HG03521 (cell line): Measurements from ENCODE around the gene CDH4.

Experiments used
- ATAC-seq: cut with Tn5 transposase; IDR thresholded peaks from one replicate; pipeline ENCODE4 v1.9.1; 2021; ENCODE audit warnings: mild to moderate bottlenecking, moderate library complexity; ENCODE audit not compliant: unreplicated experiment

The CDH4 gene

GRCh38 chr20:61819921-61820825, 568.1 kb downstream of the CDH4 start:
- no peak for ATAC-seq

GRCh38 chr20:61821735-61822134, 569.7 kb downstream of the CDH4 start:
- ATAC-seq: no peak

- ATAC-seq: no peak
Observed at GRCh38 chr20:61822396-61822795, 570.3 kb downstream of the CDH4 start.

GRCh38 chr20:61823242-61823641, 571.2 kb downstream of the CDH4 start:
- no peak for ATAC-seq

- ATAC-seq: no peak
Observed at GRCh38 chr20:61828891-61829290, 576.8 kb downstream of the CDH4 start.

GRCh38 chr20:61829526-61829925, 577.5 kb downstream of the CDH4 start:
- ATAC-seq: no peak

GRCh38 chr20:61830241-61830930, 578.3 kb downstream of the CDH4 start:
- no peak for ATAC-seq

GRCh38 chr20:61830991-61831390, 578.9 kb downstream of the CDH4 start:
- no peak for ATAC-seq

GRCh38 chr20:61832181-61832580, 580.1 kb downstream of the CDH4 start:
- ATAC-seq: no peak

- ATAC-seq: no peak
Observed at GRCh38 chr20:61833807-61834610, 581.9 kb downstream of the CDH4 start.

GRCh38 chr20:61835301-61835700, 583.2 kb downstream of the CDH4 start:
- ATAC-seq: no peak

- no peak for ATAC-seq
Observed at GRCh38 chr20:61835791-61836350, 583.8 kb downstream of the CDH4 start.

- ATAC-seq: no peak
Observed at GRCh38 chr20:61837200-61837599, 585.1 kb downstream of the CDH4 start.

GRCh38 chr20:61839223-61839911, 587.3 kb downstream of the CDH4 start:
- ATAC-seq: no peak

GRCh38 chr20:61839912-61840778, 588.1 kb downstream of the CDH4 start:
- no peak for ATAC-seq

GRCh38 chr20:61840779-61841455, 588.9 kb downstream of the CDH4 start:
- no peak for ATAC-seq

GRCh38 chr20:61841551-61841950, 589.5 kb downstream of the CDH4 start:
- no peak for ATAC-seq

- no peak for ATAC-seq
Observed at GRCh38 chr20:61841966-61842365, 589.9 kb downstream of the CDH4 start.

GRCh38 chr20:61844621-61845020, 592.6 kb downstream of the CDH4 start:
- no peak for ATAC-seq
